Calu3 (cell line): ENCODE results near the gene DAPK2. TPM values are rescaled to one million over a fixed set of nuclear protein-coding genes. Genes with fewer than 3 reads are reported as not detected.

Experiments
- BruUV-seq: library from RNA; stranded (reverse); fragments of 400-500 nt; replicated peaks from 2 replicates; lab custom pipeline; 2021; lab: Mats Ljungman, UMichigan
- CTCF ChIA-PET: fragments of 300-600 bp; sonication (Branson Sonifier 250); formaldehyde crosslinking; loops from one replicate; lab custom pipeline; 2022; ENCODE audit warnings: antibody characterized with exemption; lab: Charles Lee
- DNase-seq: peaks from one replicate; pipeline ENCODE4 v3.0.0; 2022
- H3K27ac Mint-ChIP-seq: one replicate; pipeline ENCODE4 v1.8.0; 2022; ENCODE audit warnings: mixed read lengths; ENCODE audit not compliant: unreplicated experiment
- H3K27me3 Mint-ChIP-seq: one replicate; pipeline ENCODE4 v1.8.0; 2022; ENCODE audit warnings: mixed read lengths; ENCODE audit not compliant: unreplicated experiment
- H3K36me3 Mint-ChIP-seq: one replicate; pipeline ENCODE4 v1.8.0; 2022; ENCODE audit warnings: mild to moderate bottlenecking, moderate library complexity, mixed read lengths; ENCODE audit not compliant: insufficient read depth, unreplicated experiment
- H3K4me1 Mint-ChIP-seq: one replicate; pipeline ENCODE4 v1.8.0; 2022; ENCODE audit warnings: mild to moderate bottlenecking, low read depth, mixed read lengths; ENCODE audit not compliant: unreplicated experiment
- H3K4me3 Mint-ChIP-seq: one replicate; pipeline ENCODE4 v1.8.0; 2022; ENCODE audit warnings: mild to moderate bottlenecking, low read depth, moderate library complexity, mixed read lengths; ENCODE audit not compliant: unreplicated experiment
- H3K9me3 Mint-ChIP-seq: one replicate; pipeline ENCODE4 v1.8.0; 2022; ENCODE audit warnings: low read depth, mixed read lengths; ENCODE audit not compliant: unreplicated experiment
- CTCF ChIP-seq: fragments of 200-600 bp; IDR thresholded peaks from one replicate; pipeline ENCODE4 v1.8.0; 2022; ENCODE audit warnings: antibody characterized with exemption; ENCODE audit not compliant: unreplicated experiment
- intact Hi-C: fragments of 100-400 bp; cut with micrococcal nuclease; formaldehyde crosslinking; loops from one replicate; pipeline ENCODE4 v1.10.0; 2022; ENCODE audit not compliant: unreplicated experiment
- total RNA-seq: library from RNA; stranded (reverse); gene quantifications from 2 replicates; pipeline ENCODE4 v1.2.3, GENCODE V29; 2022

The DAPK2 gene
- total RNA-seq, 1 experiment from 2014 or later = 1.1 TPM

- Mint-ChIP-seq H3K4me3 (no peak overlapping the region), H3K27ac (no peak overlapping the region), H3K36me3 (no peaks in the 10 kb centered on the region), H3K27me3 (peaks cover 23% of the 10 kb centered on the region), H3K4me1 (no peaks in the 10 kb centered on the region), H3K9me3 (no peaks in the 10 kb centered on the region)
- intact Hi-C loops = no loop called here
- no peak for TF ChIP-seq CTCF
- no peak for DNase-seq
- CTCF ChIA-PET = interaction anchor here (0.5 to 0.9 kb wide), 2 partner anchors 16 to 178 kb away, joined by 4 to 6 read pairs; no protein-coding TSS in a partner anchor
- no TSS peak for BruUV-seq
These were observed 6.7 kb upstream of the DAPK2 start for GRCh38 chr15:64052925-64053491.

GRCh38 chr15:64051407-64052259, 5.3 kb upstream of the DAPK2 start:
- TF ChIP-seq CTCF = no peak
- intact Hi-C loops = no loop called here
- no peak overlapping the region for H3K4me3 Mint-ChIP-seq
- H3K4me1 Mint-ChIP-seq = no peaks in the 10 kb centered on the region
- H3K36me3 Mint-ChIP-seq = no peaks in the 10 kb centered on the region
- H3K27me3 Mint-ChIP-seq = peaks cover 37% of the 10 kb centered on the region
- DNase-seq = no peak
- no peaks in the 10 kb centered on the region for H3K9me3 Mint-ChIP-seq
- CTCF ChIA-PET = no interaction called here
- H3K27ac Mint-ChIP-seq = no peak overlapping the region
- BruUV-seq = no TSS peak

- no TSS peak for BruUV-seq
- CTCF ChIA-PET = interaction anchor here (0.6 kb wide), 1 partner anchor 404 kb away, joined by 3 read pairs; no protein-coding TSS in a partner anchor
- no peak for TF ChIP-seq CTCF
- Mint-ChIP-seq H3K27ac (no peak overlapping the region), H3K9me3 (no peaks in the 10 kb centered on the region), H3K4me3 (no peak overlapping the region), H3K4me1 (no peaks in the 10 kb centered on the region), H3K27me3 (peaks cover 38% of the 10 kb centered on the region), H3K36me3 (no peaks in the 10 kb centered on the region)
- intact Hi-C loops = no loop called here
- no peak for DNase-seq
These were observed 4.8 kb upstream of the DAPK2 start for GRCh38 chr15:64051093-64051402.

- no TSS peak for BruUV-seq
- TF ChIP-seq CTCF = no peak
- no peak for DNase-seq
- Mint-ChIP-seq H3K27me3 (peaks cover 40% of the 10 kb centered on the region), H3K4me1 (no peaks in the 10 kb centered on the region), H3K36me3 (no peaks in the 10 kb centered on the region), H3K4me3 (no peak overlapping the region), H3K9me3 (no peaks in the 10 kb centered on the region), H3K27ac (no peak overlapping the region)
- CTCF ChIA-PET = interaction anchor here (0.6 kb wide), 1 partner anchor 404 kb away, joined by 3 read pairs; no protein-coding TSS in a partner anchor
- intact Hi-C loops = no loop called here
These were observed 4.2 kb upstream of the DAPK2 start for GRCh38 chr15:64050281-64051092.
